Brain microvascular endothelial cell (primary cell): ENCODE results near the gene ASCC3.
A peak's percentile ranks its signal among the peaks of the same experiment; 100 is the strongest.

ENCODE experiments used
- DNase-seq: peaks from one replicate; pipeline ENCODE4 v3.0.0-alpha.2; 2020
- H3K27ac ChIP-seq: fragments of 250-450 bp; sonication (Bioruptor Pico); 2 replicates; pipeline ENCODE4 v1.5.1; 2020; ENCODE audit warnings: mild to moderate bottlenecking, moderate library complexity
- H3K27me3 ChIP-seq: fragments of 250-450 bp; sonication (Bioruptor Pico); replicated peaks from 2 replicates; pipeline ENCODE4 v1.5.1; 2020; ENCODE audit warnings: mild to moderate bottlenecking
- H3K36me3 ChIP-seq: fragments of 250-450 bp; sonication (Bioruptor Pico); replicated peaks from 2 replicates; pipeline ENCODE4 v1.5.1; 2020; ENCODE audit warnings: mild to moderate bottlenecking
- H3K4me3 ChIP-seq: 2 replicates; pipeline ENCODE4 v1.5.1; 2011; ENCODE audit warnings: low read depth, mild to moderate bottlenecking, control low read depth, low read length, moderate library complexity
- CTCF ChIP-seq: IDR thresholded peaks from 2 replicates; pipeline ENCODE4 v1.5.1; 2011; ENCODE audit warnings: low read depth, mild to moderate bottlenecking, moderate library complexity, low read length, control low read depth, inconsistent platforms; ENCODE audit errors: missing control alignments
- in situ Hi-C: cut with HindIII; loops from 2 replicates; pipeline ENCODE4 v1.10.0; 2017; ENCODE audit warnings: low sequenced_read_pairs, low pct_ligation_motif_present

ASCC3 gene

GRCh38 chr6:100627911-100628758, 253.0 kb downstream of the ASCC3 start:
- no peak overlapping the region for H3K4me3 ChIP-seq
- no peak overlapping the region for H3K27ac ChIP-seq
- no peaks in the 10 kb centered on the region for H3K27me3 ChIP-seq
- TF ChIP-seq CTCF: no peak
- peaks cover 13% of the 10 kb centered on the region for H3K36me3 ChIP-seq
- in situ Hi-C loops: no loop called here
- DNase-seq: no peak

- in situ Hi-C loops: no loop called here
- no peak for DNase-seq
- TF ChIP-seq CTCF: no peak
- H3K27me3 ChIP-seq: no peaks in the 10 kb centered on the region
- no peak overlapping the region for H3K4me3 ChIP-seq
- no peak overlapping the region for H3K27ac ChIP-seq
- peaks cover 17% of the 10 kb centered on the region for H3K36me3 ChIP-seq
These were observed 254.4 kb downstream of the ASCC3 start for GRCh38 chr6:100626721-100627120.

GRCh38 chr6:100622907-100623692, 258.0 kb downstream of the ASCC3 start:
- no peak for TF ChIP-seq CTCF
- in situ Hi-C loops: no loop called here
- DNase-seq: peak; percentile 43

GRCh38 chr6:100620085-100620840, 260.9 kb downstream of the ASCC3 start:
- H3K4me3 ChIP-seq: no peak overlapping the region
- no peaks in the 10 kb centered on the region for H3K27me3 ChIP-seq
- in situ Hi-C loops: no loop called here
- no peak for TF ChIP-seq CTCF
- peak overlapping the region; percentile 75 for H3K27ac ChIP-seq
- DNase-seq: peak; percentile 79
- H3K36me3 ChIP-seq: peaks cover 10% of the 10 kb centered on the region

More at GRCh38 chr6:100622907-100623692, 258.0 kb downstream of the ASCC3 start:
- H3K4me3 ChIP-seq: no peak overlapping the region
- H3K36me3 ChIP-seq: peaks cover 16% of the 10 kb centered on the region
- no peaks in the 10 kb centered on the region for H3K27me3 ChIP-seq
- peak overlapping the region; percentile 34 for H3K27ac ChIP-seq

- no peak for TF ChIP-seq CTCF
- Histone ChIP-seq H3K27me3 (no peaks in the 10 kb centered on the region), H3K36me3 (peaks cover 7% of the 10 kb centered on the region), H3K4me3 (no peak overlapping the region), H3K27ac (no peak overlapping the region)
- no peak for DNase-seq
- in situ Hi-C loops: no loop called here
These were observed 262.8 kb downstream of the ASCC3 start for GRCh38 chr6:100618351-100618671.
